Measurements from ENCODE around the gene TRMT1L. TPM values are rescaled to one million over a fixed set of nuclear protein-coding genes. Genes with fewer than 3 reads are reported as not detected.
"Not testable (repeated sequence)": the region's sequence is repeated elsewhere in the genome, so short reads cannot be mapped to it uniquely, and the experiment has no call there.

The TRMT1L gene, protein sequence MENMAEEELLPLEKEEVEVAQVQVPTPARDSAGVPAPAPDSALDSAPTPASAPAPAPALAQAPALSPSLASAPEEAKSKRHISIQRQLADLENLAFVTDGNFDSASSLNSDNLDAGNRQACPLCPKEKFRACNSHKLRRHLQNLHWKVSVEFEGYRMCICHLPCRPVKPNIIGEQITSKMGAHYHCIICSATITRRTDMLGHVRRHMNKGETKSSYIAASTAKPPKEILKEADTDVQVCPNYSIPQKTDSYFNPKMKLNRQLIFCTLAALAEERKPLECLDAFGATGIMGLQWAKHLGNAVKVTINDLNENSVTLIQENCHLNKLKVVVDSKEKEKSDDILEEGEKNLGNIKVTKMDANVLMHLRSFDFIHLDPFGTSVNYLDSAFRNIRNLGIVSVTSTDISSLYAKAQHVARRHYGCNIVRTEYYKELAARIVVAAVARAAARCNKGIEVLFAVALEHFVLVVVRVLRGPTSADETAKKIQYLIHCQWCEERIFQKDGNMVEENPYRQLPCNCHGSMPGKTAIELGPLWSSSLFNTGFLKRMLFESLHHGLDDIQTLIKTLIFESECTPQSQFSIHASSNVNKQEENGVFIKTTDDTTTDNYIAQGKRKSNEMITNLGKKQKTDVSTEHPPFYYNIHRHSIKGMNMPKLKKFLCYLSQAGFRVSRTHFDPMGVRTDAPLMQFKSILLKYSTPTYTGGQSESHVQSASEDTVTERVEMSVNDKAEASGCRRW
- 10 to 100 TPM; 20.3 to 21.1 TPM for total RNA-seq

DNA sequence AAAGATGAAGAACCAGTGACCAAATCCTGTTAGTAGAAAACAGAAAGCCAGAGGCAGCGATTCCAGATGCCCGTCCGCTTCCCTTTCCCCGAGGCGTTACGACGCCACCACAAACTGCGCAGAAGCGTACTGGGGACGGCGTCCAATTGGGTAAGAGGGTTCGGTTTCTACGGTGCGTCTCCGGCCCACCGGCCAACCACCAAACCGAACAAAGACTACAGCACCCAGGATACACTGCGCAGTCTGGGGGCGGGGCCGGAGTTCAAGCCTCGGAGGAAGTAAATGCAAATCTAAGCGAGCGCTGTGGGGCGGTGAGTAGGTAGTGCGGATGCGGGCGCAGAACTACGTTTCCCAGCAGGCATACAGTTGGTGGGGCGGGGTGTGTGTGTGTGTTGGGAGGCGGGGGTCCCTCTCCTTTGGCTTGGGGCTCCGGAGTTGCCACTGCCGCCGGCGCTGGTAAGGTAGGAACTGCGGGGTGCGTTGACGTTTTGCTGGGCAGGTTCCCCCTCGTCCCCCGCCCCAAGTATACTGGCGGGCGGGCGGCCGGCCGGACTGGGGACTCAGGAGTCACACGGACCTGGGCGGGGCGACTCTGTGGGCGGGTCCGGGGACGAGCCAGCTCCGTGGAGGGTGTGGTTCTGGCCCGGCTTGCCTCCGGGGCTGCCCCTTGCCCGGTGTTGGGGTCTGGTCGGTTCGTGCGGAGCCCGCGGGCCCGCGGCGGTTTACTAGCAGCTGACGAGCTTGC is at the start of gene TRMT1L, which contains the start of gene SWT1:
TRMT1L (minus strand) TSS at position 100 of the 745 bp plus-strand sequence. CDS start 241 bp downstream, outside the sequence.
SWT1 (plus strand) TSS at position 314 of the 745 bp plus-strand sequence. CDS start 3,675 bp downstream, outside the sequence.
- peak; percentile 99 for DNase-seq
- Mint-ChIP-seq H3K4me1 (peaks cover 57% of the 10 kb centered on the region), H3K9me3 (no peaks in the 10 kb centered on the region), H3K36me3 (ENCODE audit: low read depth) (peaks cover 8% of the 10 kb centered on the region), H3K4me3 (peak within 1 kb of the TSS; percentile 99), H3K27ac (peak within 1 kb of the TSS; percentile 99), H3K27me3 (no peaks in the 10 kb centered on the region)
- ChIA-PET POLR2A (no interaction called here), CTCF (interaction anchor here (1.3 to 3.8 kb wide), 2 partner anchors 13 to 161 kb away, joined by 3 to 20 read pairs; partner anchors contain the start of gene IVNS1ABP)

DNA sequence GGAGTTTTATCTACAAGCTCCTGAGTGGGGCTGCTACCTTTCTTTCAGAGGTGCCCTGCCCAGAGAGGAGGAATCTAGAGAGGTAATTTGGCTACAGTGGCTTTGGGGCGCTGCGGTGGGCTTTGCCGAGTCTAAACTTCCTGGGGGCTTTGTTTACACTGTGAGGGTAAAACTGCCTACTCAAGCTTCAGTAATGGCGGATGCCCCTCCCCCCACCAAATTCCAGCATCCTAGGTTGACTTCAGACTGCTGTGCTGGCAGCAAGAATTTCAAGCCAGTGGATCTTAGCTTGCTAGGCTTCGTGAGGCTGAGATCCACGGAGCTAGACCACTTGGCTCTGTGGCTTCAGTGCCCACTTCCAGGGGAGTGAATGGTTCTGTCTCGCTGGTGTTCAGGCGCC is 44.1 kb upstream of the TRMT1L start:
- CTCF ChIA-PET = interaction anchor here (1.7 kb wide), 1 partner anchor 12 kb away, joined by 6 read pairs; no protein-coding TSS in a partner anchor
- Mint-ChIP-seq H3K36me3 (ENCODE audit: low read depth) (peaks cover 23% of the 10 kb centered on the region), H3K27me3 (no peaks in the 10 kb centered on the region), H3K4me1 (no peaks in the 10 kb centered on the region), H3K27ac (no peak overlapping the region), H3K4me3 (no peak overlapping the region), H3K9me3 (peaks cover 16% of the 10 kb centered on the region)
- DNase-seq = no peak
- POLR2A ChIA-PET = no interaction called here

DNA sequence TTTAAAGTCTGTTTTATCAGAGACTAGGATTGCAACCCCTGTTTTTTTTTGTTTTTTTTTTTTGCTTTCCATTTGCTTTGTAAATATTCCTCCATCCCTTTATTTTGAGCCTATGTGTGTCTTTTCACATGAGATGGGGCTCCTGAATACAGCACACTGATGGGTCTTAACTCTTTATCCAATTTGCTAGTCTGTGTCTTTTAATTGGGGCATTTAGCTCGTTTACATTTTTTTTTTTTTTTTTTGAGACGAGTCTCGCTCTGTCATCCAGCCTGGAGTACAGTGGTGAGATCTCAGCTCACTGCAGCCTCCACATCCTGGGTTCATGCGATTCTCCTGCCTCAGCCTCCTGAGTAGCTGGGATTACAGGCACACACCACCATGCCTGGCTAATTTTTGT is 42.0 kb upstream of the TRMT1L start:
- H3K27ac Mint-ChIP-seq, H3K27me3 Mint-ChIP-seq, H3K4me1 Mint-ChIP-seq, POLR2A ChIA-PET, CTCF ChIA-PET, DNase-seq, H3K4me3 Mint-ChIP-seq: not testable (repeated sequence)
- Mint-ChIP-seq H3K9me3 (peaks cover 18% of the 10 kb centered on the region), H3K36me3 (ENCODE audit: low read depth) (peaks cover 26% of the 10 kb centered on the region)

DNA sequence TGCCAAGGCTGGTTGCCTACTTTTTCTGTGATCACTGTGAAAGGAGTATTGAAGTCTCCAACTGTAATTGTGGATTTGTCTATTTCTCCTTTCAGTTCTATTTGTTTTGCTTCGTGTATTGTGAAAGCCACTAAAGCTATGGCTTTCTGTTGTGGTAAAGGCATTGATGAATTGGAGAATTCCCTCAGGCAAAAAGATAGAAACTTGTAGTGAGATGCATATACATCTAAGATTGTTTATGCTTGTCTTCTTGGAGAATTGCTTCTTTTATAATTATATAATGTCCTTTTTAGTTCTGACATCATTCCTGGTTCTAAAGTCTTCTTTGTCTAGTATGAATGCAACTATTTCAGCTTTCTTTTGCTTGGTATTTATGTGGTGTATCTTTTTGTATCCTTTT is 37.0 kb upstream of the TRMT1L start:
- no peaks in the 10 kb centered on the region for H3K27me3 Mint-ChIP-seq
- H3K27ac Mint-ChIP-seq = no peak overlapping the region
- peaks cover 14% of the 10 kb centered on the region for H3K36me3 Mint-ChIP-seq (ENCODE audit: low read depth)
- DNase-seq = no peak
- ChIA-PET CTCF (no interaction called here), POLR2A (no interaction called here)
- no peaks in the 10 kb centered on the region for H3K4me1 Mint-ChIP-seq
- no peak overlapping the region for H3K4me3 Mint-ChIP-seq
- H3K9me3 Mint-ChIP-seq = peaks cover 11% of the 10 kb centered on the region

DNA sequence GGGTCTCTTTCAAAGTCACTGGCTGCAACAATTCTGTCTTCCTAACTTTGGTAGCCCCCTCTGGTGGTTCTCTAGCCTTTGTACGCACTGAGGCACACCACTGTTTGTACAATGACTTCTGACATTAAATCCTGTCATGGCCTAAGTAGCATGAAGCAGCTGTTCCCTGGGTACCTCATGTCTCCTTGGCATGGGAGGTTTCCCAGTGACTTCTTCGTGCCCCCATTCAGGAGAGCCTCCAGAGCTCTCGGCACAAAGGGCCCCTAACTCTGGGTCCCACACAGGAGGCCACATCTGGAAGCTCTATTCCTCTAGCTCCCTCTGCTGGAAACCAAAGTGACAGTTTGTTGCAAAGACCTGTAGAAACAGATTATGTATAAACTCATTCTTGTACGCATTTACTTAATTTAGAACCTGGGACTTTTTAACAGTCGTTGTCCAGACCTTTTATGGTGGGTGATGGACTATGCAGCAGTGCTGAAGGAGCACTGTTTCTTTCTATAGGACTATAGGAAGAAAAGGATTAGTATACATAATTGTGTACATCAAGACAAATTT is 13.6 kb upstream of the TRMT1L start:
- H3K27ac Mint-ChIP-seq = peak overlapping the region; percentile 19
- ChIA-PET POLR2A (interaction anchor here (0.6 to 1.2 kb wide), 2 partner anchors 132 to 938 kb away, joined by 3 read pairs; no protein-coding TSS in a partner anchor), CTCF (interaction anchor here (0.8 to 2.7 kb wide), 13 partner anchors 9 to 511 kb away, joined by 3 to 20 read pairs (median 4); partner anchors contain the start of genes EDEM3, SWT1 and TRMT1L)
- no peaks in the 10 kb centered on the region for H3K27me3 Mint-ChIP-seq
- no peaks in the 10 kb centered on the region for H3K9me3 Mint-ChIP-seq
- H3K4me1 Mint-ChIP-seq = peaks cover 13% of the 10 kb centered on the region
- H3K4me3 Mint-ChIP-seq = no peak overlapping the region
- H3K36me3 Mint-ChIP-seq (ENCODE audit: low read depth) = peaks cover 3% of the 10 kb centered on the region
- DNase-seq = peak; percentile 64

DNA sequence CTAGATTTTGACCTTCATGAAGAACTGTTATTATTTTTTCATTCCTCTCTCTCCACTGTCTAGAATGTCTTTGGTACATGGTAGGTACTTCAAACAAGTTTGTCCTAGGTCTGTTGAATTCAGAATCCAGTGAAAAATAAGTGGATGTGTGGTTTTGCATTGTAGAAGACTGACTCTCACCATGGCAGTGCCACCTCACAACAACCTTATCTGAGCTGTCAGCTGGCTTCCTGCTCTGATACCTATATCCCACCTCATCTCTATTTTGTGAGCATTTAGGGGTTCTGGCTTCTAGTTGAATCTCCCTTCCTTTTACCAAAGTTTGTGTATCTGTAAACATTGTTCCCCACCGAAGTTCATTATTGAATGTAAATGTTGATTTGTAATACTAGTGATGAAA is 9.4 kb upstream of the TRMT1L start:
- H3K27ac Mint-ChIP-seq = peak overlapping the region; percentile 3

DNA sequence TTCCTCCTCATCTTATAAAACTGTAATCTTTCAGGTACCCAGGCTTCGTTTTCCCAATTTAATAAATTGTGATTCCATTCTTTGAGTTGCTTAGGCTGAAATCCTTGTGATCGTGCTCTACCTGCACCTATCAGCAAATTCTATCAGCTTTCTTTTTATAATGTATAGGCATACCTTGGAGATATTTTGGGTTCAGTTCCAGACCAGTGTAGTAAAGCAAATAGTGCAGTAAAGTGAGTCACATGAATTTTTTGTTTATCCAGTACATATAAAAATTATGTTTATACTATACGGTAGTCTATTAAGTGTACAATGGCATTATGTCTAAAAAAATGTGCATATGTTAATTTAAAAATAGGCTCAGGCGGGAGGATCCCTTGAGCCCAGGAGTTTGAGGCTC is 5.7 kb upstream of the TRMT1L start:
- Mint-ChIP-seq H3K9me3 (no peaks in the 10 kb centered on the region), H3K4me3 (no peak overlapping the region), H3K4me1 (peaks cover 38% of the 10 kb centered on the region), H3K36me3 (ENCODE audit: low read depth) (peaks cover 9% of the 10 kb centered on the region), H3K27me3 (no peaks in the 10 kb centered on the region), H3K27ac (no peak overlapping the region)
- no peak for DNase-seq
- ChIA-PET CTCF (interaction anchor here (0.6 kb wide), 1 partner anchor 385 kb away, joined by 4 read pairs; no protein-coding TSS in a partner anchor), POLR2A (no interaction called here)

More for the DNA sequence above, 9.4 kb upstream of the TRMT1L start:
- ChIA-PET CTCF (interaction anchor here (1.0 kb wide), 1 partner anchor 10 kb away, joined by 3 read pairs; no protein-coding TSS in a partner anchor), POLR2A (no interaction called here)
- Mint-ChIP-seq H3K9me3 (no peaks in the 10 kb centered on the region), H3K4me1 (peaks cover 24% of the 10 kb centered on the region), H3K36me3 (ENCODE audit: low read depth) (peaks cover 8% of the 10 kb centered on the region), H3K27me3 (no peaks in the 10 kb centered on the region), H3K4me3 (no peak overlapping the region)
- no peak for DNase-seq

DNA sequence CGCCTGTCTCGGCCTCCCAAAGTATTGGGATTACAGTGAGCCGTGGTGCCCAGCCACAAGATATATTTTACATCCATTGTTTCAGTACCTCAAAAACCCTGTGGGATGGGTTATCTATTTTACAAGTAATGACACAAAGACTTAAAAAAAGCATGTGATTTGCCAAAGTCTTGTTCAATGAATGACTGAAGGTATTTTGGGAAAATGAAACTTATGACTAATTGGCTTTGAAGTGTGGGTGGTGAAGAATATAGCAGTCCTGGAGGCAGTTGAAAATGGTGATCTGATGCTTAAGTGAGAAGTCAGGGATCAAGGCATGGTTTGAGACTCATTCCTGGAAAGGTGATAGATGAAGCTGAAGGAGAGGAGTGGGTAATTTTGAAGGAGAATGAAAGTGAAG is 3.2 kb upstream of the TRMT1L start:
- Mint-ChIP-seq H3K27me3 (no peaks in the 10 kb centered on the region), H3K27ac (no peak overlapping the region), H3K4me3 (no peak overlapping the region), H3K4me1 (peaks cover 41% of the 10 kb centered on the region), H3K9me3 (no peaks in the 10 kb centered on the region), H3K36me3 (ENCODE audit: low read depth) (peaks cover 8% of the 10 kb centered on the region)
- CTCF ChIA-PET = interaction anchor here (1.3 kb wide), 1 partner anchor 10 kb away, joined by 3 read pairs; no protein-coding TSS in a partner anchor
- POLR2A ChIA-PET = no interaction called here
- DNase-seq = no peak

DNA sequence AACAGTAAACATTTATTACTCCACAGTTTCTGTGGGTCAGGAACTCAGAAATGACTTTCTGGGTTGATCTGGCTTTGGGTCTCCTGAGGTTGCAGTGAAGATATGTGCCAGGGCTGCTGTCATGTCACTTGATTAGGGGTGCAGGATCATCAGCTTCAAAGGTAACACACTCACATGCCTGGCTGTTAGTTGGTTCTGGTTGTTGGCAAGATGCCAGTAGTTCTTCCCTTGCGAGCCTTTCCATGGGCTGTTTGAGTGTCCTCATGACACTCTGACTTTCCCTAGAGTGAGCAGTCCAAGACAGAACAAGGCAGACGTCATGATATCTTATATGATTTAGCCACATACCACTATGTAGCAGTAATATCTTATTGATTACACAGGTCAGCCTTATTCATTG is 2.0 kb upstream of the TRMT1L start:
- CTCF ChIA-PET = interaction anchor here (1.0 to 3.8 kb wide), 3 partner anchors 11 to 354 kb away, joined by 3 to 20 read pairs (median 3); no protein-coding TSS in a partner anchor
- peaks cover 47% of the 10 kb centered on the region for H3K4me1 Mint-ChIP-seq
- no peak overlapping the region for H3K27ac Mint-ChIP-seq
- H3K4me3 Mint-ChIP-seq = no peak overlapping the region
- no peaks in the 10 kb centered on the region for H3K9me3 Mint-ChIP-seq
- no peak for DNase-seq
- no peaks in the 10 kb centered on the region for H3K27me3 Mint-ChIP-seq
- POLR2A ChIA-PET = no interaction called here
- H3K36me3 Mint-ChIP-seq (ENCODE audit: low read depth) = peaks cover 5% of the 10 kb centered on the region

DNA sequence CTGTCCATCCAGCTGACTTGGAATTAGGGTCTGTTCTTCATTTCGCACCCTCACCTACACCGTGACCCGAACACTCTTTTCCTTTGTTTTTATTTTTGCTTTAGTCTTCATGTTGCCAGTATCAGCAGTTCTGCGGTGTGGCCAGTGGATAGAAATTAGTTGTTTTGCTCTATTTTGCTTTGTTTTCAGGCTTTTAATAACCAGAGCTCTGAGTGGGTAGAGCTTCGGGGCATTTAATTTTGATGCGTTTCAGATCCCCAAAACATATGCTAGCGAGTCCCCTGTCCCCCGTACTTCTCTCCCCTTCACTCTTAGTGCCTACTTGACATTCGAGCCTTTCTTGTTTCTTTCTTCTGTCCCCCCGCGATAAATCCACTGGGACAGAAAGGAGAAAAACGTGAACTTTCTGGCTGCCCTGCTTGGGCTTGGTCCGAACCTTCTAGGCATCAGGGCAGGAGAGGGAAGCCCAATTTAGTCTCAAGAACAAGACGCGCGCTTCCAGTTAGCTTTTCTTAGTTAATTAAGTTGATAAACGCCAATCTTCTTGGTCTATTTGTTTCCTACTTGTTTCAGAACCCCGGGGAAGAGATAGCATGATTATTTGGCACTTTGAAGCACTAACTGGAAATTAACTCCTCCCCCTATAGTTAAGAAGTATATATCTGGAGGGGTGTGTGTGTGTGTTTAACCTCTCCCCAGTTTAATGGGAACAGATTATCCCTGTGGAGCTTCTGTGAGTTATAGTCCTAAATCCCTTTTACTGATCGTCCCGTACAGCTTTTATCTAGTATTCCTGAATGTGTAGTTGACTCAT is 1.1 kb upstream of the TRMT1L start:
- H3K27me3 Mint-ChIP-seq = no peaks in the 10 kb centered on the region
- H3K4me3 Mint-ChIP-seq = peak overlapping the region; percentile 99
- CTCF ChIA-PET = interaction anchor here (1.0 to 3.8 kb wide), 4 partner anchors 12 to 353 kb away, joined by 3 to 20 read pairs (median 3); partner anchors contain the start of gene IVNS1ABP
- peak overlapping the region; percentile 99 for H3K27ac Mint-ChIP-seq
- POLR2A ChIA-PET = no interaction called here
- DNase-seq = no peak
- H3K4me1 Mint-ChIP-seq = peaks cover 53% of the 10 kb centered on the region
- peaks cover 3% of the 10 kb centered on the region for H3K36me3 Mint-ChIP-seq (ENCODE audit: low read depth)
- H3K9me3 Mint-ChIP-seq = no peaks in the 10 kb centered on the region

DNA sequence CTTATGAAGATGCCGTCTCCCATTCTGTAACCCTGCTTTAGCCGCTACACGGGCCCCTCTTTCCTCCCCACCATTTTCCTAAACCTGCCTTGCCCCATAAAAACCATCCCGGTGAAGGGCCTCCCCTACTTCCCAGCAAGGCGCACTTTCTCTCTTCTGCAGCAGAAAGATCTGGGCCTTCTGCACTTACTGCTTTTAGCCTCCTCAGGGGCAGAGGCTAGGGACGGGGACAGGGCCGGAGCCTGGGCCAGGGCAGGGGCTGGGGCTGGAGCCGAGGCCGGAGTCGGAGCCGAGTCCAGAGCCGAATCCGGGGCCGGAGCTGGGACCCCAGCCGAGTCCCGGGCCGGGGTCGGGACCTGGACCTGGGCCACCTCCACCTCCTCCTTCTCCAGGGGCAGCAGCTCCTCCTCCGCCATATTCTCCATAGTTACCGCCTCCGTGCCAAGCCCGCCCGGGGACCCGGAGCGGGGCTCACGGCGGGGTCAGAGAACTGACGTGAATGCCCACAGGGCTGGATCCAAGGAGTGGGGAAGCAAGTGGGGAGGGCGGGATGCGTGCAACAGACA is 382 bp downstream of the TRMT1L start:
- Mint-ChIP-seq H3K4me1 (peaks cover 50% of the 10 kb centered on the region), H3K9me3 (no peaks in the 10 kb centered on the region), H3K27me3 (no peaks in the 10 kb centered on the region), H3K36me3 (ENCODE audit: low read depth) (peaks cover 9% of the 10 kb centered on the region), H3K27ac (peak overlapping the region; percentile 99), H3K4me3 (peak overlapping the region; percentile 99)
- ChIA-PET POLR2A (interaction anchor here (0.6 kb wide), 1 partner anchor 11 kb away, joined by 3 read pairs; no protein-coding TSS in a partner anchor), CTCF (interaction anchor here (0.6 to 3.8 kb wide), 4 partner anchors 7 to 525 kb away, joined by 3 to 20 read pairs (median 3); no protein-coding TSS in a partner anchor)
- no peak for DNase-seq
